Left cardiac atrium (tissue), 2 donors: ENCODE measurements around the gene ADI1. TPM values are rescaled to one million over a fixed set of nuclear protein-coding genes. Genes with fewer than 3 reads are reported as not detected.

Source experiments
- total RNA-seq, 2 donors: library from RNA; stranded (reverse); fragmentation: NEBNext Ultra II Directional; extraction: Animal tissue kit (Norgen Biotek cat#: 25700); gene quantifications; one replicate each; pipeline ENCODE4 v1.2.1, GENCODE V29; 2021
- donor health status: DM: no; HTN: yes; CAD: no; lungs with severe emphysema.
- donor health status: DM: yes; HTN: yes; CAD: no.

The ADI1 gene
- total RNA-seq, 2 donors from 2014 or later: 102 to 128 TPM

Other genes with a start within 250 kb of the ADI1 start
- 10 to 100 TPM; 11.0 to 11.4 TPM for gene EIPR1, start 141.7 kb downstream of the ADI1 start, total RNA-seq
- 10 to 100 TPM; 76.2 to 86.3 TPM for gene TRAPPC12, start 139.8 kb downstream of the ADI1 start, total RNA-seq
- gene RNASEH1, start 38.8 kb upstream of the ADI1 start, total RNA-seq: 10 to 100 TPM; 17.3 to 22.2 TPM
- gene RPS7, start 55.7 kb upstream of the ADI1 start, total RNA-seq: 100 to 1,000 TPM; 765 to 811 TPM
- gene COLEC11, start 75.6 kb upstream of the ADI1 start, total RNA-seq: 10 to 100 TPM in 1 of 2 donors, 1 to 10 TPM in 1; 3.3 to 25.0 TPM
- gene ALLC, start 138.7 kb upstream of the ADI1 start, total RNA-seq: under 1 TPM in 1 of 2 donors, not detected in 1; 0.26 TPM
- not detected for gene DCDC2C, start 184.0 kb upstream of the ADI1 start, total RNA-seq